ENCODE measurements around the gene WDFY2. TPM values are rescaled to one million over a fixed set of nuclear protein-coding genes. Genes with fewer than 3 reads are reported as not detected.

Gene WDFY2
- total and polyA plus RNA-seq, 2 of the 13 experiments (the other 11 are each of a cell fraction or from before 2014, with no cell fraction given), result 22.6 to 27.0 TPM

DNA sequence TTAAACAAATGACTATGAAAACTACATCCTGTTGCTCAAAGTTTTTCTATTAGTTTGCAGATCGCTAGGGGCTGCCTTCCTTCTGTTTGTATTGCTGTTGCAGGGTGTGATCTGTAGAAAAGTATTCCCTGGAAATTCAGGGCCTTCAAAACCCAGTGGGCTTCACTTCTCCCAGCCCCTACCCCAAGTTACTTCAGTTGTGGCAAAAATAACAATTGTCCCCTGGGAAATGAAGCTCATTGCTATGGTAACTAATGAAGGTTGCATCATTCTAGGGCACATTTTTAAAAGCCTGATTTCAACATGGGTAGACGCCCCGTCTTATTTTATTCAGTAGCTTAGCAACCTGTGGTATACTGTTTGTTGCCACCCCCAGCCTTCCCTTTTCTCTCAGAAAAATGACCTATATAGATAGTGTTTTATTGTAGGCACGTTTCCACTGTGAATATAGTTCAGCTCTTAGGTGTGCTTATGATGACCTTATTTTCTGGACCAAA lies 60.9 kb downstream of the WDFY2 start (continued):
- no peak for TF ChIP-seq EEA1 (CRISPR knock-in tag; IDR thresholded peaks at IDR 0.05; ENCODE audit: borderline replicate concordance)
- no peak for TF ChIP-seq AGO2 (optimal IDR thresholded peaks at IDR 0.05; ENCODE audit: low read depth, low read length)
- TF ChIP-seq, protein P1, sequence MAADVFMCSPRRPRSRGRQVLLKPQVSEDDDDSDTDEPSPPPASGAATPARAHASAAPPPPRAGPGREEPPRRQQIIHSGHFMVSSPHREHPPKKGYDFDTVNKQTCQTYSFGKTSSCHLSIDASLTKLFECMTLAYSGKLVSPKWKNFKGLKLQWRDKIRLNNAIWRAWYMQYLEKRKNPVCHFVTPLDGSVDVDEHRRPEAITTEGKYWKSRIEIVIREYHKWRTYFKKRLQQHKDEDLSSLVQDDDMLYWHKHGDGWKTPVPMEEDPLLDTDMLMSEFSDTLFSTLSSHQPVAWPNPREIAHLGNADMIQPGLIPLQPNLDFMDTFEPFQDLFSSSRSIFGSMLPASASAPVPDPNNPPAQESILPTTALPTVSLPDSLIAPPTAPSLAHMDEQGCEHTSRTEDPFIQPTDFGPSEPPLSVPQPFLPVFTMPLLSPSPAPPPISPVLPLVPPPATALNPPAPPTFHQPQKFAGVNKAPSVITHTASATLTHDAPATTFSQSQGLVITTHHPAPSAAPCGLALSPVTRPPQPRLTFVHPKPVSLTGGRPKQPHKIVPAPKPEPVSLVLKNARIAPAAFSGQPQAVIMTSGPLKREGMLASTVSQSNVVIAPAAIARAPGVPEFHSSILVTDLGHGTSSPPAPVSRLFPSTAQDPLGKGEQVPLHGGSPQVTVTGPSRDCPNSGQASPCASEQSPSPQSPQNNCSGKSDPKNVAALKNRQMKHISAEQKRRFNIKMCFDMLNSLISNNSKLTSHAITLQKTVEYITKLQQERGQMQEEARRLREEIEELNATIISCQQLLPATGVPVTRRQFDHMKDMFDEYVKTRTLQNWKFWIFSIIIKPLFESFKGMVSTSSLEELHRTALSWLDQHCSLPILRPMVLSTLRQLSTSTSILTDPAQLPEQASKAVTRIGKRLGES (CRISPR knock-in tag; IDR thresholded peaks at IDR 0.05; ENCODE audit: borderline replicate concordance), result no peak
- no peak for TF ChIP-seq MED1 (CRISPR knock-in tag; IDR thresholded peaks at IDR 0.05)
- TF ChIP-seq ZNF496 (CRISPR knock-in tag; IDR thresholded peaks at IDR 0.05; ENCODE audit: insufficient replicate concordance), result no peak
- TF ChIP-seq EP300 (IDR thresholded peaks at IDR 0.05; ENCODE audit: low read depth in 2 of 2, low read length in 2 of 2), result peak in 1 of 2 experiments; percentile 59; a peak in 1 of 4 replicates
- no peak for TF ChIP-seq EP300 (CRISPR knock-in tag; IDR thresholded peaks at IDR 0.05; ENCODE audit: borderline replicate concordance)
- TF ChIP-seq, protein P2, sequence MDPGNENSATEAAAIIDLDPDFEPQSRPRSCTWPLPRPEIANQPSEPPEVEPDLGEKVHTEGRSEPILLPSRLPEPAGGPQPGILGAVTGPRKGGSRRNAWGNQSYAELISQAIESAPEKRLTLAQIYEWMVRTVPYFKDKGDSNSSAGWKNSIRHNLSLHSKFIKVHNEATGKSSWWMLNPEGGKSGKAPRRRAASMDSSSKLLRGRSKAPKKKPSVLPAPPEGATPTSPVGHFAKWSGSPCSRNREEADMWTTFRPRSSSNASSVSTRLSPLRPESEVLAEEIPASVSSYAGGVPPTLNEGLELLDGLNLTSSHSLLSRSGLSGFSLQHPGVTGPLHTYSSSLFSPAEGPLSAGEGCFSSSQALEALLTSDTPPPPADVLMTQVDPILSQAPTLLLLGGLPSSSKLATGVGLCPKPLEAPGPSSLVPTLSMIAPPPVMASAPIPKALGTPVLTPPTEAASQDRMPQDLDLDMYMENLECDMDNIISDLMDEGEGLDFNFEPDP (CRISPR knock-in tag; conservative IDR thresholded peaks at IDR 0.05), result no peak
- peak; percentile 50; the same call in 1 of the 2 replicates for TF ChIP-seq RFX1 (IDR thresholded peaks at IDR 0.05)
- no peak for TF ChIP-seq ZNF3 (CRISPR knock-in tag; IDR thresholded peaks at IDR 0.05)

Measured in HepG2 (cell line).